ENCODE data around the gene NANS.
"Not testable (repeated sequence)": the region's sequence is repeated elsewhere in the genome, so short reads cannot be mapped to it uniquely, and the experiment has no call there.

- not testable (repeated sequence) for TF ChIP-seq CTCF, POLR2A (IDR thresholded peaks at IDR 0.05)
Observed at GRCh38 chr9:98090674-98091073, 34.1 kb downstream of the NANS start.

Measured in tibial nerve (tissue), 3 donors.